HG03159 (cell line): Measurements from ENCODE around the gene XRCC2.

Experiments
- ATAC-seq: cut with Tn5 transposase; IDR thresholded peaks from one replicate; pipeline ENCODE4 v1.9.1; 2021; ENCODE audit warnings: mild to moderate bottlenecking, moderate library complexity; ENCODE audit not compliant: unreplicated experiment

Gene XRCC2

DNA sequence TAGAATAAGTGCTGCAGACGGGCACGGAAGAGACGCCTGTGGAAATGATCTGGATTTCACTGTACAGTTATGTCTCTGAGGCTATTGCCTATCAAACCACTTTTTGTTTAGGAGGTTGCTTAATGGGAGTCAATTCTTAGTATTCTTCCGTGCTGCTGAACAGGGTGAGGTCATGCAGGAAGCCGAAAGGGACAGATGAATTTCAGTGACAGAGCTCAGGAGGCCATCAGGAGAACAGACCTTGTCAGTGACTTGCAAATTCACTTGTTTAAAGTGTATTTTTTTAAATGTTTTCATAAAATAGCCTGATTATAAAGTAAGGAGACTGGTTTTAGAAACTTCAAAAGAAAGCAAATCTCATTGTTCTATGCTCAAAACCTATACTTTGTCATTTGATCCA lies 58.9 kb downstream of the XRCC2 start:
- no peak for ATAC-seq

DNA sequence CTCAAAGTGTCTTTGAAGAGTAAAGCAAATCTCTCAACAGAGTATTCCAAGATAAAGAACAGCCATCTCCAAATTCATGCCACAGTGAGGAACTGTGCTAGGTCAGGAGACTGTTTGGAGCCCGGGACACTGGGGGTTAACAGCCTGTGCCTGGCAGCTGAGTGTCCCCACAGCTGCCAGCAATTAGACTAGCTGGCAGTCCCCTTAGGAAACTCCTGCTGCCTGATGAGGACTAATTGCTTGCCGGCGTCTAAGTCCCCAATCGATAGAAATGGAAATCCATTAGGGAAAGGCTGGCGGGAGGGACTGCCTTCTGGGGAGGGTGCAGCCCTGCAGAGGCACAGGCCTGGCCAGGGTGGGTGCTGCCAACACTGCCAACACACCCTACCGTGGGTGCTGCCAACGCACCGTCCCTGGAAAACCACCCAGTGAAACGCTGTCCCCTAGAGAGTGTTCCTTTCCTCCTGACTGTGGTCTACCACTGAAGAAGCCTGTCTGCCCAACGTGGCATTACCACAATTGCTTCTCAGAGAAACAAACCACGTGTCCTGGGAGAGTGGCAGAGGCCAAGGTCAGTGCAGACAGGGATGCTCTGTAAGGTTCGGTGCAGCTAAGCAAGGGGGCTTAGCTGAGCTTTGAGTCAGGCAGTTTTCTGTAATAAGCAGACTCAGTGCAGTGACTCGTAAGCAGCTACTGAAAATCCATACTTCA lies 60.8 kb downstream of the XRCC2 start:
- ATAC-seq = no peak

DNA sequence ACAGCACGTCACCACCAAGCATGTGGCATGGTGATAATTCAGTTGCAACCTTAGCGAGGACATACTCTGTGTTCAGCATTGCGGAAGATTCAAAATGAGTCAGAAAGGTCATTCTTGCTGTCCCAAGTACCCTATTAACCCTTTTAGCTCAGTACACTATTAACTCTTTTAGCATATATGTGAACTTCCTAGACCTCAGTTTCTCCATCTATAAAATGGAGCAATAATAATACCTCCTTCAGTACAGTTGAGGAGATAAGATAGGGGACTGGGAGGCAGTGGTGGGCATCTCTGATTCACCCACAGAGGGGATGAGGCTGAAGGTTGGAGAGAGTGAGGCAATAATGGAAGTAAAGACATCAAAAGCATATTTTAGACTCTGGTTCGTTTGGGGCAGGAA lies 67.3 kb downstream of the XRCC2 start:
- no peak for ATAC-seq

DNA sequence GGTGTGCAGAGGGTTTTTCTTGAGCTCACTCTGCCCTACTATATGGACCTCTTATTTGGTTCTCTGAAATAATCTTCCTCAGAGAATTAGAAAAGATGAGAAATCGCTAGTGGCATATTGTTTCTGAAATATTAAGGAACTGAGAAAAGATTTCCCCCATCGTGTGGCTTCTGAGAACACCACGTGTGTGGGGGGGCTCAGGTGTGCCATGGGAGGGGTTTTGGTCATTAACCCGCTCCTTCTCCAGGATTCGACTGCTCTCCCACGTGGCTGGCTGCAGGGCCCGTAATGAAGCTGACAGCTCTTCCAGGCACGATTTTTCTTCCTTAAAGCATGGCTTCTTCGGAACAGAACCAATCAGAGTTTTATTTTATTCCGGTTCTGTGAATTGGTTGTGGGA lies 67.7 kb downstream of the XRCC2 start:
- ATAC-seq = no peak

DNA sequence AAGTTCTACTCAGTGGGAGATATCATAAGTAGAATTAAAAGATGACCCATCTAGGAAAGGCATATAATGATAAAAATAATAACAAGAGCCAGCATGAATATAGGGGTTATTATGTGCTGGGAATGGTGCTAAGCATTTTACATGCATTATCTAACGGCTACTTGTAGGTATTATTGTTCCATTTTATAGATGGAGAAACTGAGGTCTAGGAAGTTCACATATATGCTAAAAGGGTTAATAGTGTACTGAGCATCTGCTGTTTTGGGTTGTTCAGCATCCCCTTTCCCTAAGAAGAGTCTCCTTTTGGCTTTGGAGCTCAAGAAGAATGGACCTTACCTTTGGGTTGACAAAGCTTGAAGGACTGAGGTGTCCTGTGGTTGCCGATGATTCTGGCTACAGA lies 68.9 kb downstream of the XRCC2 start:
- no peak for ATAC-seq

DNA sequence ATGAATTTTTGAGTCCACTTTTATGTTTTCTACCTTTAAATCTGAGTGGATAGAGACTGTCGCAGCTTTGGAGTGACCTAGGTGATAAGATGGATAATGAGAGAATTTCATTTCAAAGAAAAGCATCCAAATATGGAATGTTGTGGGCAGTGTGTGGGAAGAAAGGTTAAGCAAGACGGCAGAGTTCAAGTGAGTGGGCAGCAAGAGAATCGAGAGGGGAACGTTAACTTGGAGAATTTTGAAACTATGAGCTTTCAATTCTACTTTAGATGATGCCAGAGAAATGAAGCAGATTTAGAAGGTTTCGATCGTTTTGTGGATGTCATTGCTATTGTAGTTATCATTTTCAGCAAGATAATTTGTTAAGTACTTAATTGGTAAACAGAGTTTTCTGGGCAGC lies 73.0 kb downstream of the XRCC2 start:
- ATAC-seq = no peak

DNA sequence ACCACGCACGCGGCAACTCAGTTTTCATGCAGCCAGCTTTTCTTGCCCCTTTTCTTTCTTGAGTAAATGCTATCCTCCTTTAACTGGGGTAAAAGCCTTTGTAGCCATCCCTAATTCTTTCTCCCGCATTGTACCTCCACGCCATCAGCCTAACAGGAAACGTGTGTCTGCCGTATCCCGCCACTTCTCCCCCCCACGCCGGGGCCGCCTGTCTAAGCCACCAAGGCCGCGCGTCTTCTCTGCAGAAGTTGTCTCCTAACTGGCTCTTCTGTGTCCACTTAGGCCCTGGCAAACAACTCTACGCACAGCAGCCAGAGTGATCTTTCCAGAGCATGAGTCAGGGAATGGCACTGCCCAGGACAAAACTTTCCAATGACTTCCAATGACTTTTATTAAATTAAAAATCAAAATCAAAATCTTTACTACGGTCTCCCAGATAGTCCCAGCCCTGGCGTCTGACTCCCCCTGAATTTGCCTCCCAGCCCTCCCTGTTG lies 74.6 kb downstream of the XRCC2 start:
- no peak for ATAC-seq

DNA sequence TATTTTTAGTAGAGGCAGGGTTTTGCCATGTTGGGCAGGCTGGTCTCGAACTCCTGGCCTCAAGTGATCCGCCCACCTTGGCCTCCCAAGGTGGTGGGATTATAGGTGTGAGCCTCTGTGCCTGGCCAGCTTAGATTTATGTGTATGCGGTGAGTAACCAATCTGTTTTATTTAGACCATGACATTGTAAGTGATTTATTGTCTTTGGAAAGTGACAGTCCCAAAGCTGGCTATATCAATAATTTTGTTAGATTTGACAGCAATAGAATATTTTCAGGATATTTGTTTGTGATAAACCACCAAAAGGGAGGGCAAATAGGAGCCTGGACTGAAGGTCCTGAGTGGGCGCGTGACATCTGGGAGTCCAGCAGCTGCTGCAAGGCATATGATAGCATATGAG lies 75.7 kb downstream of the XRCC2 start:
- ATAC-seq = no peak

DNA sequence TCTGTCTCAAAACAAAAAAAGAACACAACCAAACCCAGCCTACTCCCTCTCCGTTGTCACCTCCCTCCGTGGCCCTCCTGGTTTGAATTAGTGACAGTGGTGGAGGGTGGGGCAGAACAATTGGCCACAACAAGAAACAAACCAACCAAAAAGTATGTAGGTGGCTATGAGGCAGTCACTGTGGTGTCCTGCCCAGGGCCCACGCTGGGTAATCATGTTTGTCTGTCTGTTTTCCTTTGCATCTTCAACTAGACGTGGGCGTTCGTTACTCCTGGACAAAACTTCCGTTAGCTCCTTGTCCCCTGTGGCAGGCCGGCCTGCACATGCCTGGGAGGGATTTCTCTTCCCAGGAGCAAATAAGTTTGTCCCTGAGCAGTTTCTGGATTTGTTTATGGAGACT lies 78.4 kb downstream of the XRCC2 start:
- ATAC-seq = no peak

DNA sequence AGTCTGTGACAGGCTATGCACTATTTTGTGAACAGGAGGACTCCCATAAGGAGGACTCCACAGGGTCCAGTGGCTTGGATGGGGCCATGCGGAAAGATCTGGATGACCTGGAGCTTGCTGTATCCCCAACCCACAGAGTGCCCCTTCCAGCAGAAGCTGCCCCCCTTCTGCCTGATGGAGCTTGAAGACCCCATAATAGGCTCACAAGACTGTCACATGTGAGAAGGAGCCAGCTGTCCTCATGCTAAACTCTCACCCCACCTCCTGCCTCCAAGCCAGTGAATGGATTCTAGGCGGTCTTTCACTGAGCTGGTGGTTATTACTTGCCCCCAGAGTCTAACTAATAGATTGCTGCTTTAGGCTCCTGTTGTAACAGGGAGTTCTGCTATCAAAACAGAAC lies 79.1 kb downstream of the XRCC2 start:
- no peak for ATAC-seq
